KG1 (cell line): ENCODE data around the gene LIMCH1.
"Not testable (repeated sequence)": the region's sequence is repeated elsewhere in the genome, so short reads cannot be mapped to it uniquely, and the experiment has no call there.

Experiments used
- DNase-seq: peaks from one replicate; lab custom pipeline; 2025; lab: John Stamatoyannopoulos, UW

LIMCH1 gene

DNA sequence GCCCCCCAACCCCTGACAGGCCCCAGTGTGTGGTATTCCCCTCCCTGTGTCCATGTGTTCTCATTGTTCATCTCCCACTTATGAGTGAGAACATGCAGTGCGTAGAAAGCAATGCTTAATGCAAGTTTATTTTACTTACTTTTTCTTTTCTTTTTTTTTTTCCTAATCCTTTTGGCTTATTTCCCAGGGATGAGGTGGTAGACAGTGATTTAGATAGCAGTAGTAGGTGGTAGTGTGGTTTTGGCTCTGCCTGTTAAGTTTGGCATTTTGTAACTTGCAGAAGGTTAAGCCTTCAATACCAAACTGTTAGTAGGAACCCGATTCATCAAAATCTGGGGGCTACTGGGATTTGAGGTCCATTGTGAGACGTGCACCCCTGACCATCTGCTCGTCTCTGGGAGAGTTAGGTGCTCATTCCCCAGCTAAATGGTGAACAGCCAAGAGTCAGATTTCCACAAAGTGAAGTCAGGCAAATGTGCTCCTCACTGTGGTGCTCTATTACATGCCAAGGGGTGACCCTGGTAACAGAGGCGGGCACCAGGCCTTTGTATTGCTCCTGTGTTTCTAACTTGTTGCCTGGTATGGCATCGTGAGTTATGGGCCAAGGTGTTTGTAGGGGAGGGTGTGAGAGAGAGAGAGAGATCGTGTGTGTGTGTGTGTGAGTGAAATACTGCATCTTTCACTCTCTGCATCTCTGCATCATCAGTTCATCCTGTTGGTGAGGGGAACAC lies 140.3 kb downstream of the LIMCH1 start:
- DNase-seq, result no peak

- no peak for DNase-seq
Measured at GRCh38 chr4:41678951-41679350, 141.0 kb downstream of the LIMCH1 start.

- no peak for DNase-seq
Measured at GRCh38 chr4:41679991-41680390, 142.0 kb downstream of the LIMCH1 start.

- DNase-seq, result no peak
Measured at GRCh38 chr4:41681054-41681453, 143.1 kb downstream of the LIMCH1 start.

GRCh38 chr4:41683326-41683725 lies 145.4 kb downstream of the LIMCH1 start:
- no peak for DNase-seq

DNA sequence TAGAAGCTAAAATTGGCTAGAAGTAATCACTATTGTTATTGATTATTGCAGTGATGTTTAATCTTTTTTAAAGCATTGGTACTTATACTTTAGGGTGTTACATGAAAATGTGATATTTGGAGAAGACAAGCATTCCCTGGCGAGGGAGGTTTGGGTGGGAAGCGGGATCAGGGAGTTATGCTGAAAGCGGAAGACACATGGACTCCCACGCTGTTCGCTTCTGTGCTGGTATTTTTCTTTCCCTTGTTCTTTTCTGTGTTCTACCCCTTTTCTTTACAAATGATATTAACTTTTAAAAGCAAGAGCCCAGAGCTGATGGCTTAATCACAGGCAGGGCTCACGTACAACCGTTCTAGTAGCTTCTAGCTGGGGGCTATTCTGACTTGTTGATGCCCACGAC lies 148.9 kb downstream of the LIMCH1 start:
- no peak for DNase-seq

DNA sequence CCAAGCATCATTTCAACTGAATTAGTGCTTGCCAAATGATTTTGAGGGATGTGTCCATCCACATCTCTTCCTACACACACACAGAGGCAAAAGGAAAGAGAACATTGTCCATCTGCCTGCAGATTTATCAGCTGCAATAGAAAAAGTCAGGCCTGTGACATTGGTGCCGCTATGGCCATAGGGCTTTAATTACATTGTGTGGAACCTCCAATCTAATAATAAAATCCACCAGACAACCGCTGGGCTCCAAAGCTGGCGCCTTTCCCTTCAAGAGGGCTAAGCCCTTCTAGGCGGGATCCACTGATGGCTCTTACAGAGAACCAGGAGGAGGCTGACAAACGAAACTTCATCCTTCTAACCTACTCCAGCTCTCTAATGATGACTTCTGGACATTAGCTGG lies 150.0 kb downstream of the LIMCH1 start:
- DNase-seq, result no peak

- no peak for DNase-seq
Measured at GRCh38 chr4:41692717-41693345, 154.9 kb downstream of the LIMCH1 start.

- no peak for DNase-seq
Measured at GRCh38 chr4:41693629-41694028, 155.7 kb downstream of the LIMCH1 start.

DNA sequence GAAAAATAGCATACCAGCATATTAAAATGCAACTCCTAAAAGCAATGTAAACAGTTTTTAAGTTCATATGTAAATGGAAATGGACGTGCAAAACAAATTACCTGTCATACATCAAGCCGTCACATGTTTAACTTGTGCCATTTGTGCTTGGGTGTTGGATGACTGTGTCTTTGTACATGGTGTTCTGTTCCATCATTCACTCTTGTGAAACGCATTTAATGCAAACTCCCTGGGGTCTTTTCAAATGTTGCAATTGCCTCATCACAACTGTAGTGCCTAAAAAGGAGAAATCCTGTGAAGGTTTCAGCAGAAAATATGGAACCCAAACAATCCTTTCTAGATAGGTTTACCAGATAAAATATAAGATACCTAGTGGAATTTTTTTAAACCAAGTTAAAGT lies 158.2 kb downstream of the LIMCH1 start:
- DNase-seq, result no peak

- DNase-seq, result no peak
Measured at GRCh38 chr4:41696763-41697162, 158.8 kb downstream of the LIMCH1 start.

- DNase-seq, result no peak
Measured at GRCh38 chr4:41701983-41702382, 164.0 kb downstream of the LIMCH1 start.

DNA sequence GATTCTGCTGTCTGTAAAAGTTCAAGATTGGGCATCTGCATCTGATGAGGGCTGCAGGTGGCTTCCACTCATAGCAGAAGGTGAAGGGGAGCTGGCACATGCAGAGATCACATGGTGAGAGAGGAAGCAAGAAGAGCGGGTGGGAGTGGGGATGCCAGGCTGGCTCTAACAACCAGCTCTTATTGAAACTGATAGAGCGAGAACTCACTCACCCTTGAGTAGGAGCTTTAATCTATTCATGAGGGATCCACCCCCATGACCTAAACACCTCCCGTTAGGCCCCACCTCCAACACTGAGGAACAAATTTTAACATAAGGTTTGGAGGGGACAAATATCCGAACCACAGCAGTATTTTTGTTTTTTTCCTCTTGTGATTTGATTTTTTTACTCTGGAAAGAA lies 164.8 kb downstream of the LIMCH1 start:
- no peak for DNase-seq

GRCh38 chr4:41703785-41704184 lies 165.8 kb downstream of the LIMCH1 start:
- DNase-seq, result no peak

GRCh38 chr4:41709844-41710481 lies 172.0 kb downstream of the LIMCH1 start:
- no peak for DNase-seq

- not testable (repeated sequence) for DNase-seq
Measured at GRCh38 chr4:41711654-41712053, 173.7 kb downstream of the LIMCH1 start.

- no peak for DNase-seq
Measured at GRCh38 chr4:41712425-41712824, 174.5 kb downstream of the LIMCH1 start.

- no peak for DNase-seq
Measured at GRCh38 chr4:41713768-41714167, 175.8 kb downstream of the LIMCH1 start.

- DNase-seq, result no peak
Measured at GRCh38 chr4:41714364-41715000, 176.5 kb downstream of the LIMCH1 start.

DNA sequence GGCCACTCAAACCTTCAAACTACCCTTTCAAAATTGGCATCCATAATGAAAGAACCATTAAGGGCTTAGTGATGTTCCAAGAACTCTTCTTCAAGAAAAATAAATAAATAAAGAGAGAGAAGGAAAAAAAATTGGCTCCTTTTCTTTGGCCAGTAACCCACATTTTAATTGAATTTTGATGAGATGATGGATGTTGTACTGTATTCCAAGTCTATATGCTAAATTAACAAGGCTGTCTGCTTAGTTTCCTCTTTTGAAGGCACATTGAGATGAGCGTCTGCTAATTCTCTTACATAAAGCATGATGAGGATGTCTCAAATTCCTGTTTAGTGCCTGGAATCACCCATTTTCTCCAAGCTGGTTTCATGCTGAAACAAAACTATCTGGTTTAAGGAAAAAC lies 177.2 kb downstream of the LIMCH1 start:
- no peak for DNase-seq

DNA sequence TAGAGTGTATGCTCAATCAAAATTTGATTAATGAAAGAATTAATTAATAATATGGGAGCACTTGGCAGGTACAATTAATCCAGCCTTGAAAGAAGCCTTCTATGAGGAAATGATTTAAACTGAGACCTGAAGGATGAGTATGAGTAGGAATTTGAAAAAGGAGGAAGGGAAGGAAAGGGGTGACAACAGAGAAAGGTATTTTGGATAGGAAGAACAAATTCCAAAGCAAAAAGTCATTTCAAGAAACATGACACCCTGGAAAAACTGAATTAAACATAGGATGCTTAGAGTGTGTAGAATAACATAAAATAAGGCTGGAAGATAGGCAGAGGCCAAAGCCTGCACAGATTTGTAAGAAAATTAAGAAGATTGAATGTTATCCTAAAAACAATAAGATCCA lies 180.9 kb downstream of the LIMCH1 start:
- DNase-seq, result no peak

DNA sequence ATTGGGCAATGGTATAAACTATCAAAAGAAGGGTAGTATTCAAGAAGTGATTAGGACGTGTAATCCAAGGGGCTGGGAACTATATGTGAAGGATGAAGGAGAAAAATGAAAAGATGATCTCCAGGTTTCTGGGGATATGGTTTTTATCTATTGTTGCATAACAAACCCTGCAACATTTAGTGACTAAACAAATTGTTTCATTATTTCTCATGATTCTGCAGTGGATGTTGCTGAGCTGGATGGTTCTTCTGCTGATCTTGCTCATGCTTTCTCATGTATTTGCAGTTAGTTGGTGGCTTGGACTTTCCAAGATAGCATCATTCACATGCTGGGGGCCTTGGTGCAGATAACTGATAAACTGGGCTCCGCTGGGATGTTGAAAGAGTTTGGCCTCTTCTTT lies 181.5 kb downstream of the LIMCH1 start:
- no peak for DNase-seq

- DNase-seq, result no peak
Measured at GRCh38 chr4:41722181-41722580, 184.2 kb downstream of the LIMCH1 start.
